Fibroblast of the aortic adventitia (primary cell): ENCODE results near the gene SEC61A2. TPM values are rescaled to one million over a fixed set of nuclear protein-coding genes. Genes with fewer than 3 reads are reported as not detected.

ENCODE experiments used
- DNase-seq: peaks from one replicate; pipeline ENCODE4 v3.0.0-alpha.2; 2010; ENCODE audit warnings: low read depth
- H3K4me3 ChIP-seq: 2 replicates; pipeline ENCODE4 v1.5.1; 2011; ENCODE audit warnings: low read depth, mild to moderate bottlenecking, control low read depth, low read length, moderate library complexity
- CTCF ChIP-seq: IDR thresholded peaks from 2 replicates; pipeline ENCODE4 v1.5.1; 2011; ENCODE audit warnings: mild to moderate bottlenecking, low read length, control low read depth, inconsistent platforms; ENCODE audit not compliant: insufficient read depth
- total RNA-seq: library from RNA; depleted of rRNA; stranded (reverse); fragments of >200 nt; gene quantifications from 2 replicates; pipeline ENCODE4 v1.2.3, GENCODE V29; 2012; ENCODE audit warnings: low replicate concordance

Gene SEC61A2
- total RNA-seq, 1 donor: 8.9 TPM

GRCh38 chr10:12202226-12202625, 72.7 kb downstream of the SEC61A2 start:
- no peak for DNase-seq
- no peak for TF ChIP-seq CTCF
- H3K4me3 ChIP-seq: no peak overlapping the region

- no peak for DNase-seq
- no peak overlapping the region for H3K4me3 ChIP-seq
- TF ChIP-seq CTCF: no peak
These were observed 75.6 kb downstream of the SEC61A2 start for GRCh38 chr10:12205082-12205481.

GRCh38 chr10:12207114-12207513, 77.6 kb downstream of the SEC61A2 start:
- H3K4me3 ChIP-seq: no peak overlapping the region
- TF ChIP-seq CTCF: no peak
- no peak for DNase-seq

GRCh38 chr10:12208460-12208859, 79.0 kb downstream of the SEC61A2 start:
- DNase-seq: no peak
- H3K4me3 ChIP-seq: no peak overlapping the region
- no peak for TF ChIP-seq CTCF

GRCh38 chr10:12212454-12212853, 83.0 kb downstream of the SEC61A2 start:
- no peak overlapping the region for H3K4me3 ChIP-seq
- DNase-seq: no peak
- no peak for TF ChIP-seq CTCF

GRCh38 chr10:12213621-12214020, 84.1 kb downstream of the SEC61A2 start:
- no peak for DNase-seq
- no peak for TF ChIP-seq CTCF
- H3K4me3 ChIP-seq: no peak overlapping the region

- TF ChIP-seq CTCF: no peak
- DNase-seq: no peak
- H3K4me3 ChIP-seq: no peak overlapping the region
These were observed 84.6 kb downstream of the SEC61A2 start for GRCh38 chr10:12214093-12214492.
